ENCODE measurements around the gene NRCAM. TPM values are rescaled to one million over a fixed set of nuclear protein-coding genes. Genes with fewer than 3 reads are reported as not detected.

NRCAM gene
- total RNA-seq, 1 donor from 2014 or later: 143 TPM

DNA sequence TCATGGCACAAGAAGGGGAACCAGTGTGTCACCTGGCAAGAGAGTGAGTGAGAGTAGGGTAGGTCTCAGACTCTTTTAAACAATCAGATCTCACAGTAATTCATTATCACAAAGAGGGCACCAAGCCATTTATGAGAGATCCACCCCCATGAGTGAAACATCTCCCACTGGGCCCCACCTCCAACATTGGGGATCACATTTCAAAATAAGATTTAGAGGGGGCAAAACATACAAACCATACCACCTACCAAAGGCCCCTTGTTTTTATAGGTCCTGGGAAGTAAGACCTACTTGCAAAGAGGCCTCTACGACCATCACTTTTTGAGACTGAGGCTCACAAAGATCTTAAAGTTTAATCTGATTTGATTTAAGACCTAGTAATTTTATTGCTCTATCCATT, 134.9 kb downstream of the NRCAM start:
- FAIRE-seq: no peak
- DNase-seq (ENCODE audit: low spot score in 2 of 2): no peak

DNA sequence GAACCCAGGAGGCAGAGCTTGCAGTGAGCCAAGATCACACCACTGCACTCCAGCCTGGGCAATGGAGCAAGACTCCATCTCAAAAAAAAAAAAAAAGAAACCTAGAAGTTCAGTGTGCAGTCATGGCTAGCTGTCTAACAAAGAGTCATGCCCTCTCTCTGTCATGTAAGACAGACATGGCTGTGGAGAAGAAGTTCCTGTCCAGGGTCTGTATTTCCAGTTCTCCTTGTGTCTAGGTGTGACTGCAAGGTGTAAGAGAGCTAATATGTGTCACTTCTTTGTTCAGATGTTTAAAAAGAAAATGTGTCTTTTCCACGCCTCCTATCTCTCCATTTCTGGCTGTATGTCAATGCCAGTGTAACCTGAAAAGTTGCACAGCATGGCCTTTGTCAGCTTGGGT, 139.5 kb downstream of the NRCAM start:
- FAIRE-seq (no peak), DNase-seq (ENCODE audit: low spot score in 2 of 2) (no peak)

DNA sequence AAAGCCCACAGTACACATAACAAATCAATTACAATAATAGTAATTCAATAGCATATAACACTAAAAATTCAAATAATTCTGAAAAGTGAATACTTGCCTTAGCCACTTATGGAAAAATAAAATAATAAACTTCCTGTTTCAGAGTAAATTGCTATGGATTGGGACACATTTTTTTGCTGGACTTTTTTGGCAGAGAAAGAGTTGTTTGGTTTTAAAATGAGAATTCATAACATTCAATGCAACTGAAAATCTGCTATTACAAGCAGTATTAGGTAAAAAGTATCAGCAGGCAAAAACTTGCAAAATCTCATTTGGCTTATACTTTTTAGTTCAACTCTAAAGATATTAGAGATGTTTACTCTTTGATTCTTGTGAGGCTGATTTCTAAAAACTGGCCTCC, 141.7 kb downstream of the NRCAM start:
- DNase-seq (ENCODE audit: low spot score in 2 of 2) (no peak), FAIRE-seq (no peak)

DNA sequence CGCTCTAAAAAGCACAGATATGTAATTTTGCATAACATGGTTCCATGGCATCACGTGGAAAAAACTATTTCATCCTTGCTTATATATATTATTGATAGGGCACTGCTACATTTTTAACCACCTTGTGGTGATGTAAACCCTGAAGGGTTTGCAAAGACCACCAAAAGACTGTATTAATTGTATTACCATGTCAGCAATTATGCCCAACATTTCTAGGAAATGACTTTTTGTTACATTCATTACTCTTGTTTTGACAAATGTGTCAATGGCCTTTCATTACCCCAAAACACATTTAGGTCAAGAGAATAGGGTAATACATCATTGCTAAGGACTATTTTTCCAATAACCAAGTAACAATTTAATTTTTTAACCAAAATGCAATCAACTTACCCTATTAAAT, 142.2 kb downstream of the NRCAM start:
- DNase-seq (ENCODE audit: low spot score in 2 of 2) (no peak), FAIRE-seq (no peak)

DNA sequence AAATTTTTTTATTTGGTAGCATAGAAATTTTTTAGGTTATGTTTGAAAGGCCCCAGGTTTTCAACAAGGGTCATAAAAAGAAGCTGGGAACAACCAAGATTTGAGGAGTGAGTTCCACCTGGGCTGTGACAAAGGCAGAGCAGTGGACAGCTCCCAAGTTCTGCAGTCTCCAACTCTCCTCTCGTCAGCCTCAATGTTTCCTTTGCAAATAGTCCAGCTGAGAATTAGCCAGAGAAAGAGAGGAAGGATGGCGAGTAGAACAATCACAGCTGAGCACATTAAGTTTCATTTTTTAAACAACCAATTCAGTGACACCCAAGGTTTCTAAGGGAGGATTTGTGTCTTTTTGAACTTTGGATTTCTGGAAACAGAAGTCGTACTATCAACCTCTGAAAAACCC, 143.2 kb downstream of the NRCAM start:
- DNase-seq (ENCODE audit: low spot score in 2 of 2): no peak
- FAIRE-seq: no peak

DNA sequence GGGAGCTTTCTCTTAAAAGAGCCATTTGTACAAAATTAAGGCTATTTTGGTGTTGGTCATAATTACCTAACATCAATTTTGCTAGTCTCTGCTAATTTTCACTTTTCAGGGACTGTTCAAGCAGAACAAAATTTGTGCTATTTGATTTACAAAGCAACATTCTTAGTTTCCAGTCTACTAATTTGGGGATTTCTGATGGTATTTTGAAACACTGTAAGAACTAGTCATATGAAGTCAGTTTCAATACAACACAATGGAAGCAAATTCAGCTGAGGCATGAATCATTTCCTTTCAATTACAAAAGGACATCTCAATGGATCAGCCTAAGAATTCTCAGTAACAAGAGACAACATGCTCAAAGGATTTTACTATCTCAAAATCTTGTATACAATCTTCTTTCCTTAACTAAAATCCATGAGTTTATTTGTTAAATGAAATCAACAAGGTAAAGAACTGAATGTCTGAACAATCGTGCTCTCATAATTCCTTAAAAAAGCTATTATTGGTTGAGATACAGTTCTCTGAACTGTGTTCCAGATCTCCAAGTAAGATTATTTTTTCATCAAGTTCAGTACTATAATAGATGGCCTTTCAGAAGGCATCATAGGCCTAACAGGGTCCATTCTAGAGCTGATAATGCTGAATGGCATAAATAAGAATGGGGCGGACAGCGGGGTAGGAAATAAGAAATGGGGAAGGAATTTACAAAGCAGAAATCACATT, 144.6 kb downstream of the NRCAM start:
- FAIRE-seq (no peak), DNase-seq (ENCODE audit: low spot score in 2 of 2) (no peak)

DNA sequence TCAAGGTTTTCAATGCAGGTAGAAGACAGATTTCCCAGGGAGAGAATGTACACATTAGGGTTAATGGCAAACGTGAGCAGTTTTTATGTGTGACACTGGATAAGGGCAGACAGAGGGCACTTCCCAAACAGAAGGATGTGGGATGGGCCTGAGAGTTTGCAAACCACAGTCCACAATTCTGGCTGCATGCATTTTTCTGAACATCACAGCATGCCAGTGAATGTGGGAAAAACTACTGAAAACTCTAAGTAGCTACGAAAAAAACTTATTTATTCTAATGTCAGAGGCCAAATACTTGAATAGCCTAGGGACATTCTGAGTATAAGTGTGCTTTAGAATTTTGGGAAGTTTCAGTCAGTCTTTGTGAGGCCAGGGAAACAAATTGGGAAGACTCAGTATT, 145.9 kb downstream of the NRCAM start:
- FAIRE-seq: no peak
- no peak for DNase-seq (ENCODE audit: low spot score in 2 of 2)

DNA sequence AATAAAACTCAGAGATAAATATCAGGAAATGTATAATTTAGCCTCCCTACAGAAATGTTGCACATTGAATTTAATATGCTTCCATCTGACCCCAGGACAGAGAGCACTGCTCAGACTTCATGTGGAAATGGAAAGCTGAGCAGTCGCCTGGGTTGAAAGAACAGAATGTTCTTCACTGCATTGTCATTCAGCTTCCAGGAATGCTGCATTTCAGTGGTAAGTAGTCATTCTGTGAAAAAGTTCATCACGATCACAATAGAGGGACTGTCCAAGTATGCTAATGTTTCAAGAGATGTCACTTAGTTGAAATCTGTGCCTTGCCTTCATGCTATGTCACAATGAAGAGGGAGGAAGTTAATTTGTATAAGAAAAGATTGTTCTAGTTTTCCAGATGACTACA, 147.3 kb downstream of the NRCAM start:
- DNase-seq (ENCODE audit: low spot score in 2 of 2): no peak
- no peak for FAIRE-seq

DNA sequence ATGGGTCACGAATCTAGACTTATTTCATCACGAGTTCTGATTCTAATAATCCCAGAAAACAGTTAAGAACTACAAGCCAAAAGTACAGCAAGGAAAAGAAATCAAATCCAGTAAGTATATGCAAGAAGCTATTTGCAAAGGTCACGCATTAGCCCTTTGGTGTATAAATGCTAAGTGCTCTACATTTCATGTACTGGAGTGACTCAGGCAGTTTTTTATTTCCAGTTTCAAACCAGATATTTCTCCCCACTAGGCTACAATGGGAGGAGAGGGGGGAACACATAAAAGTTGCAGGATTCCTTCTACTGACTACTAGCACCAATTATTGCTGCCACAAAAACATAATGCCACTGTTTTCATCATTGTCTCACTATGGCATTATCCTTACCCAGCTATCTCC, 148.0 kb downstream of the NRCAM start:
- DNase-seq (ENCODE audit: low spot score in 2 of 2) (no peak), FAIRE-seq (no peak)

DNA sequence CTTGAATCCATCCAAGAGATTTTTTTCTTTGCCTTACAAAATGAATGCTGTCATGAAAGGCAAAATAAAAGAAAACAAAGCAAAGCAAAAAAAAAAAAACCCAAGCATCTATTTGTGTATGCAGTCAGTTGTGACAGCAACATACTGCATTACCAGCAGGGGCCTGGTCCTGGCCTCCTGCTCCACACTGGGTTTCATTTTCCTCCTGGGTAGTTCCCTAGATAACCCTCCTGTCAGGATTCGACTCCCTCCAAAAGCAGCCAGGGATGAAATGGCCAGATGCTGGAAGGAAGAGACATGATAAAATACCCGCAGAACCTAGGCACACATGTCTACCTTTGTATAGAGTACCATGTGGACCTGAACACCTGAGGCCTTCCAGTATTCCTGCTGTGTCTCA, 148.6 kb downstream of the NRCAM start:
- no peak for DNase-seq (ENCODE audit: low spot score in 2 of 2)
- no peak for FAIRE-seq

DNA sequence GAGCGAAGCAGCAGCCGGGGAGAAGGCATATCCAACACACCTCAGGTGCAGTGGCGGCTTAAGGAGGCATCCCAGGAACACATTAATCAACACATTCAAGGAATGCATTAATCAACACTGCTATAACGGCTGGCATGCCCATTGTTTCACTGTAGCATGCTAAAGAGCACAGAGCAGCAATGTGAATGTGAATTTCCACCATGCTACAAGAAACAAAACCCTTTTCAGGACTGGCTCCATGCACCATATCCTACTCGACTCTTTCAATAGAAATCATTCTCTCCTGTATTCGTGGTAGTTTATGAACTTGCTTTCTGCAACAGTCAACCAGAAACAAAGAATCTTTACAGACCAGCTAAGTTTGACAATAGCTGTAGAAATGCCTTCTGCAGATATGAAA, 149.0 kb downstream of the NRCAM start:
- no peak for FAIRE-seq
- no peak for DNase-seq (ENCODE audit: low spot score in 2 of 2)

DNA sequence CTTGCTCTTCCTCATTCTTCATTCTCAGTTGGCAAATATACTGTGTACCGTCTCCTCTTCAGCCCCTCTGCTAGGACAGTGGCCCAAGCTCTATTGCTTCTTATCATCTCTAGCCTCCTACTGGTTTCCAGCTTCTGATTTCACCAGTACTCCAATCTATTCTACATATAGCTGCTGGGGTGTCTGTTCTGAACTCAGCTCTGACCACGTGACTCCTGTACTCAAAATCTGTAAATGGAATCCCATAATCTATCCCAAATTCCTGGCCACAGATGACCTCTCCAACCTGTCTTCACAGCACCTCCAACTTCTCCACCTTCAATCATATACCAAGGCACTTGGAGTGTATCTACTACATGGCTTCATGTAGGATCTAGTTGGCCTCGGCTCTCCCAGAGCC, 152.9 kb downstream of the NRCAM start:
- no peak for FAIRE-seq
- no peak for DNase-seq (ENCODE audit: low spot score in 2 of 2)

DNA sequence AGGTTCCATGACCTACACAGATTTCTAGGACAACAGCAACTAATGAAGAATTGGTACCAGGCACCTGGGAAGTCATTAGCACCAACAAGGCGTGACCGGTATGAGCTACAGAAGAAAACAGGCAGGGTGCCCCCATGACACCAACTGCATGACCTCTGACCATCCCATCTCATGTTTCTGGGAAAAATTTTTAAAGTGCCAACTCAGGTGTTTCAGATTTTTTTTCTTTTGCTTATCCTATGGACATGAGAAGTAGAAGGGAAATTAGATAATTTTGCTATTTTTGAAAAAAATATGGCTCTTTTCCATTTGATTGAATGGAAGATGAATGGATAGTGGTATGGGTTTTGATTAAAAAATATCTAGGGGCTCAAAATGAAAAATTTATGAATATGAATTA, 154.8 kb downstream of the NRCAM start:
- no peak for DNase-seq (ENCODE audit: low spot score in 2 of 2)
- FAIRE-seq: no peak

DNA sequence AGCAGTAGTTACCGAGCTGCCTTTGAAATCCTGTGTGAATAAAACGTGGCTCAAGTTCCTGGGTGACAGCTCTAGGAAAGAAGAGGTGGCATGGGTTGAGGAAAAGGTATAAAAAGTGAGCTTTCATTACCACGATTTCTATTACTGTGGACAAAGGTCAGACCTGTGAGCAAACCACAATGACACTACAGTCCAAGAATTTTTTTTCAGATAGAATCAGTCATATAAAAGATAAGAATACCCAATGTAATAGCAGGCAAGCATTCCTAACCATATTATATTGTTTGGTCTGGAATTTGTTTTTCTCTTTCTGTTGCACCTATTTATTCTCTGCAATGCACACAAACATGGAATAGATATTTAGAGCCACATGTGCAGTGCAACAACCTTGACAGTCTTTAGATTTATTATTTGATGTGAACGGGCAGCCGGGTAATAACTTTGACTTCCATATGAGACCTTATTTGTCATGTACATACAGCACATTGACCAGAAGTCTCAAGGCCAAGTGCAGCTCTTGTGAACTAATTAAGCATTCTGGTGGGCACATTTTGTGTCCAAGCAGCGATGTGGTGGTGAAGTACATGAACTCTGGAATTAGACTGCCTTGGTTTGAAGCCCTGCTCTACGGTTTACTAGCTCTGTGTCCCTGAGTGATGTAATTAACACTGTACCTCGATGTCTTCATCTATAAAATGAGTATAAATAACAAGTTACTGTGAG, 156.8 kb downstream of the NRCAM start:
- FAIRE-seq: no peak
- no peak for DNase-seq (ENCODE audit: low spot score in 2 of 2)

DNA sequence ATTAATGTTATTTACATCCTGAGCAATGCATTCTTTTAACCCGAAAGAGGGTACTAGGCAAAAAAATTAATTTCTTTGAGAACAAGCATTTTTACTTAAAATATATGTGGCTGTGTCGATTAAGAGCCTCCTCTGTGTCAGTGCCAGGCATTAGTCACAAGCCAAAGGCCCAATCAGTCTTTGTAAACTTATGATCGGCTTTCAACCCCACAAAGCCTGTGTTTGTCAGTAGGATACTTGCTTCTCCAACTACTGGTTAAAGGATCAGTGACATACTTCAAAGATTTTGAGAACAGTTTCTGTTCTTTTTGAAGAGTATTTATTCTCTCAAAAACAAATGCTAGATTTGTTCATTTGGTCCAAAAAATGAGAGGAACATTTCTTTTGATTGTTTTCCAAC, 159.3 kb downstream of the NRCAM start:
- no peak for FAIRE-seq

DNA sequence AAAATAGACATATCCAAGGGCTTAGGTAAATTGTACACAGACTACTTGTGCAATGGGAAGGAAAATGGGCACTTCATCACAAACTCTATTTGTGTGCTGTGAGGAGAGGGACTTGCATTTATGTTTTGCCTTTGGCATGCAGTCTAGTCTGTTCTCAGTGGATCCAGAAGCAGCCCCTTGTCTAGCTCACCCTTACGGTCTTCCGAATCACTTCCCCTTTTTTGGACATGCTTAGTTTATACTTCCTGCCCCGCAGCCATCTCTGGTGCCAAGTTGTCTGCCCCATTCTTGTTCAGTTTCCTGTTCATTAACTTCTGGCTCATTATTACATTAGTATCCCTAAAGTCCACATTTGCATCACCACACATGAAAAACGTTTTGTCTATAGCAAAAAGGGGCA, 161.6 kb downstream of the NRCAM start:
- DNase-seq (ENCODE audit: low spot score in 2 of 2) (no peak), FAIRE-seq (no peak)

More for the DNA sequence above, 159.3 kb downstream of the NRCAM start:
- DNase-seq (ENCODE audit: low spot score in 2 of 2): no peak

DNA sequence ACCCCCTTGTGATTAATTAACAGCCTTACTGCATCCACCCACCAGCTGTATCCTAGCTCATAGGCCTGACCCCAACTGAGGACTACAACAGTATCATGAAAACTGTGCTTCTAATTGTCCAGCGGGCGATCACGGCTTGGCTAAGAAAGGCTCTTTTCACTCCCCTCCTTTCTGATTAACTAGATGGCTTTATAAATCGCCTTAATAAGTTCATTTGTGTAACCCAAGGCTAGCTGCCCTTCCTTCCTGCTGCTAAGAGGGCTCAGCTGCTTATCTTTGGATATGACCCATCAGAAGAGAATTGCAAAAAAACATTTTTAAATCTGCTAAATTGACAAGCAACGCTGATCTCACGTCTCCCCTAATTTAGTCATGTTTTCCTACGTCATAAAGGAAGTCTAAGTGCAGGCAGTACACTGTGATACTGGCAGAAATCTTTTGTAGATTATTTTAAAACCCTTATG, 163.1 kb downstream of the NRCAM start:
- DNase-seq (ENCODE audit: low spot score in 2 of 2): no peak
- no peak for FAIRE-seq

DNA sequence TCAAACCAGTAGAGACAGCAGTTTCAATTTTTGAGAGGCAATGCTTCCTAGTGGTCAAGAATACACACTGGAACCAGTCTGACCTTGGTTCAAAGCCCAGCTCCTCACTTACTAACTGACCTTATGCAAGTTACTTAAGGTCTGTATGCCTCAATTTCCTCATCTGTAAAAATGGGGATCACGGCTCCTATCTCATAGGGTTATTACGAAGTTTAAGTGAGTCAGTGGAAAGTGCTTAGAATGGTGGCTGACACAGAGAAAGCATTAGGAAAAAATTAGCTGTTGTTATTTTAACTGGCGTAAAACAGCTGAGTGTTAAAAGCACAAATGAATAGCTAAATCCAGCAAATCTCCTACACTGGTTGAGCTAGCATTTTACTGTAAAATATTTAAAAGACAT, 163.7 kb downstream of the NRCAM start:
- no peak for DNase-seq (ENCODE audit: low spot score in 2 of 2)
- FAIRE-seq: no peak

DNA sequence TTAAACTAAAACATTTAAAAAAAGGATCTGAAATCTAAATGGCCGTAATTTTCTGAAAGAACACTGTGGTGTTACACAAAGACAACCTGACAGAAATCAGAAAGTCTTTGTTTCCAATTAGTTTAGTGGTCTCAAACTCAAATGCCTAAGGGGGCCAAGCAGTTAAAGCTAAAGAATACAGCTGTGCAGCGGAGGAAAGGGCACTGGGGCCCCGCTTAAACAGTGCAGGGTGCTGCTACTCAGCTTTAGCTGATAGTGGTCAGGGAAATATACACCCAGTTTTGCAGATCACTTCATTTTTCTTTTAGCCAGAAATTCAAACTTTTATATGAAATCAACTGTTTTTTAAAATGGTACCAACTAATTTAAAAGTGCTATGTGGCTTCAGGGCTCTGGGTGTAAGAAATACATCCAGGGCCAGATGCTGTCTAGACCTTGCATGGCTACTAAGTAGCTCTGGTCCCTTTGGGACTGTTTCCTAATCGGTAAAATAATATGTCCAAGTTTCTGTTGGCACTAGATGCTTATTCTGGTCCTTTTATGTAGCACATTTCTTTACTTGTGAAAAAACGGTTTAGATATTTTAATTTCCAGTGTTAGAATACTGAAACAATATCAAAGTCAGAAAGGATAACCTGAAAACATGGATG, 164.3 kb downstream of the NRCAM start:
- DNase-seq (ENCODE audit: low spot score in 2 of 2) (no peak), FAIRE-seq (no peak)

DNA sequence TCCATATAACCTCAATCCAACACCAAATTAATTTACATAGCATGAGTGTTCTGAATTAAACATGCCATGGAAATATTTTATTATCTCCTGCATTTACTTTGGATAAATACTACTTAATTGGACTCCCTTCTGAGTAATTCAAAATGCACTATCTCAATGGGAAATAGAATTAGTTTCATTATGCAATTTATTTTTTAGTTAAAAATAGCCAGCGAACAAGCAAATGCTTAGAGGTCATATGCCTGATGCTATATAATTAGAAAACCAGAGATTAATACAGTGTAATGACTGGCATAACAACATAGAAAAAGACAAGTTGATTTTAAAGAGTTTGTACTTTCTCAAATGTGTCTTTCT, 165.1 kb downstream of the NRCAM start:
- DNase-seq (ENCODE audit: low spot score in 2 of 2): no peak
- FAIRE-seq: no peak

DNA sequence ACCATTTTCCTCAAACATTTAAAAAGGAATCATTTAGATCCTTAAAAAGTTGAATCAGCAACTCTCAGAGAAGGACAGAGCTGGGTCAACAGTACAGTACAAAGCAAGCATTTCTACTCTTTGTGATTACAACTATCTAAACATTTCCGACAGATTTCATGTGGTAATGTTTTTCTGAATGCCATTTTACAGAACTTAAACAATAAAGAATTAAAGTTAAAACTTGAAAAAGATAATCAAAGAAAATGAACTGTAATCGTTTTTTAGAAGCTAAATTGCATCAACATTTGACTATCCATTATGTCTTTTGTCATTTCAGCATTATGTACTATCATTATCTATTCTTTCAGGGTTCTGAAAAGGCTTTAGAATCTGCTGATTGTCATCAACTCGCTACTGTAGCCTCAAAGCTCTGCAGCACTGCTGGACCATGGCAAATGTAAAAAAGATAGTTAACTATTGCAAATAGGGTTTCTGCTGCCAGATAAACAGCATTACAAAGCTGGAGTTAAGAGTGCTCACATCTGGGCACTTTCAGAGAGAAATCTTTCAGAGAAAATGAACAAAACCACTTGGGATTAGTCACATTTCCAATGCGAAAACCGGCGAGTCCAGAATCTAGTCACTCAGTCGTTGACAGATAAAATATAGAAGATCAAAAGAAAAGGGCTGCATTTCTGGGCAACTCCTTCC, 165.6 kb downstream of the NRCAM start:
- DNase-seq (ENCODE audit: low spot score in 2 of 2): no peak
- no peak for FAIRE-seq
